ENCODE results near the gene MAPK10. TPM values are rescaled to one million over a fixed set of nuclear protein-coding genes. Genes with fewer than 3 reads are reported as not detected.

The MAPK10 gene
- total RNA-seq, 2 donors from 2014 or later = 49.7 to 64.9 TPM

GRCh38 chr4:86354390-86354789 lies 5.5 kb downstream of the MAPK10 start:
- no peak for TF ChIP-seq POLR2AphosphoS5 (IDR thresholded peaks at IDR 0.05)
- no peak for TF ChIP-seq CTCF (IDR thresholded peaks at IDR 0.05)
- no peak for TF ChIP-seq POLR2A (IDR thresholded peaks at IDR 0.05)
- Histone ChIP-seq H3K9me3 (no peaks in the 10 kb centered on the region), H3K4me1 (replicated peaks) (no peaks in the 10 kb centered on the region), H3K4me3 (no peak overlapping the region), H3K27me3 (replicated peaks; ENCODE audit: insufficient read depth) (no peaks in the 10 kb centered on the region), H3K27ac (no peak overlapping the region), H3K36me3 (no peaks in the 10 kb centered on the region)
- intact Hi-C loops (cut with DNase I) = no loop called here
- WGBS = 95% methylated on average over 2 of the region's 2 CpGs
- DNase-seq (ENCODE audit: low spot score) = no peak

GRCh38 chr4:86346320-86346719 lies 13.5 kb downstream of the MAPK10 start:
- no peaks in the 10 kb centered on the region for H3K9me3 ChIP-seq
- TF ChIP-seq POLR2A (IDR thresholded peaks at IDR 0.05) = no peak
- no peak for TF ChIP-seq CTCF (IDR thresholded peaks at IDR 0.05)
- no peak for TF ChIP-seq POLR2AphosphoS5 (IDR thresholded peaks at IDR 0.05)
- DNase-seq (ENCODE audit: low spot score) = no peak
- no peak overlapping the region for H3K27ac ChIP-seq
- 97% methylated on average over 3 of the region's 3 CpGs for WGBS
- H3K4me1 ChIP-seq (replicated peaks) = no peaks in the 10 kb centered on the region
- no peaks in the 10 kb centered on the region for H3K36me3 ChIP-seq
- intact Hi-C loops (cut with DNase I) = no loop called here
- H3K4me3 ChIP-seq = no peak overlapping the region
- no peaks in the 10 kb centered on the region for H3K27me3 ChIP-seq (replicated peaks; ENCODE audit: insufficient read depth)

- H3K4me3 ChIP-seq = no peak overlapping the region
- H3K27ac ChIP-seq = no peak overlapping the region
- no peak for DNase-seq (ENCODE audit: low spot score)
- no peak for TF ChIP-seq POLR2A (IDR thresholded peaks at IDR 0.05)
- no peak for TF ChIP-seq CTCF (IDR thresholded peaks at IDR 0.05)
- no peak for TF ChIP-seq POLR2AphosphoS5 (IDR thresholded peaks at IDR 0.05)
- no peaks in the 10 kb centered on the region for H3K27me3 ChIP-seq (replicated peaks; ENCODE audit: insufficient read depth)
- H3K4me1 ChIP-seq (replicated peaks) = no peaks in the 10 kb centered on the region
- no peaks in the 10 kb centered on the region for H3K36me3 ChIP-seq
- H3K9me3 ChIP-seq = no peaks in the 10 kb centered on the region
- intact Hi-C loops (cut with DNase I) = no loop called here
- WGBS = 95% methylated on average over 3 of the region's 3 CpGs
Observed at GRCh38 chr4:86344127-86344526, 15.7 kb downstream of the MAPK10 start.

- H3K4me3 ChIP-seq = no peak overlapping the region
- no peak for DNase-seq (ENCODE audit: low spot score)
- no peaks in the 10 kb centered on the region for H3K27me3 ChIP-seq (replicated peaks; ENCODE audit: insufficient read depth)
- peaks cover 3% of the 10 kb centered on the region for H3K4me1 ChIP-seq (replicated peaks)
- no peaks in the 10 kb centered on the region for H3K9me3 ChIP-seq
- no peaks in the 10 kb centered on the region for H3K36me3 ChIP-seq
- peak overlapping the region in 1 of 2 donors; percentile 52 for H3K27ac ChIP-seq
- no peak for TF ChIP-seq CTCF (IDR thresholded peaks at IDR 0.05)
- no peak for TF ChIP-seq POLR2A (IDR thresholded peaks at IDR 0.05)
- TF ChIP-seq POLR2AphosphoS5 (IDR thresholded peaks at IDR 0.05) = no peak
- intact Hi-C loops (cut with DNase I) = loop anchor here (10.0 kb wide), 1 partner anchor 54 kb away; no protein-coding TSS in a partner anchor
- 61% methylated on average over 2 of the region's 2 CpGs for WGBS
Observed at GRCh38 chr4:86338989-86339388, 20.9 kb downstream of the MAPK10 start.

- Histone ChIP-seq H3K27me3 (replicated peaks; ENCODE audit: insufficient read depth) (no peaks in the 10 kb centered on the region), H3K27ac (peak overlapping the region in 1 of 2 donors; percentile 52), H3K4me3 (no peak overlapping the region), H3K36me3 (no peaks in the 10 kb centered on the region), H3K9me3 (no peaks in the 10 kb centered on the region), H3K4me1 (replicated peaks) (peaks cover 3% of the 10 kb centered on the region)
- intact Hi-C loops (cut with DNase I) = loop anchor here (10.0 kb wide), 1 partner anchor 54 kb away; no protein-coding TSS in a partner anchor
- DNase-seq (ENCODE audit: low spot score) = no peak
- WGBS = 10% methylated on average over 3 of the region's 3 CpGs
- TF ChIP-seq POLR2AphosphoS5 (IDR thresholded peaks at IDR 0.05) (no peak), CTCF (IDR thresholded peaks at IDR 0.05) (no peak), POLR2A (IDR thresholded peaks at IDR 0.05) (no peak)
Observed at GRCh38 chr4:86338521-86338920, 21.3 kb downstream of the MAPK10 start.

All from prostate gland (tissue), 2 donors.